GM19452 (cell line): ENCODE data around the gene WIPF2.

ENCODE experiments used
- ATAC-seq: cut with Tn5 transposase; IDR thresholded peaks from one replicate; pipeline ENCODE4 v1.9.1; 2021; ENCODE audit not compliant: unreplicated experiment

The WIPF2 gene, protein sequence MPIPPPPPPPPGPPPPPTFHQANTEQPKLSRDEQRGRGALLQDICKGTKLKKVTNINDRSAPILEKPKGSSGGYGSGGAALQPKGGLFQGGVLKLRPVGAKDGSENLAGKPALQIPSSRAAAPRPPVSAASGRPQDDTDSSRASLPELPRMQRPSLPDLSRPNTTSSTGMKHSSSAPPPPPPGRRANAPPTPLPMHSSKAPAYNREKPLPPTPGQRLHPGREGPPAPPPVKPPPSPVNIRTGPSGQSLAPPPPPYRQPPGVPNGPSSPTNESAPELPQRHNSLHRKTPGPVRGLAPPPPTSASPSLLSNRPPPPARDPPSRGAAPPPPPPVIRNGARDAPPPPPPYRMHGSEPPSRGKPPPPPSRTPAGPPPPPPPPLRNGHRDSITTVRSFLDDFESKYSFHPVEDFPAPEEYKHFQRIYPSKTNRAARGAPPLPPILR

DNA sequence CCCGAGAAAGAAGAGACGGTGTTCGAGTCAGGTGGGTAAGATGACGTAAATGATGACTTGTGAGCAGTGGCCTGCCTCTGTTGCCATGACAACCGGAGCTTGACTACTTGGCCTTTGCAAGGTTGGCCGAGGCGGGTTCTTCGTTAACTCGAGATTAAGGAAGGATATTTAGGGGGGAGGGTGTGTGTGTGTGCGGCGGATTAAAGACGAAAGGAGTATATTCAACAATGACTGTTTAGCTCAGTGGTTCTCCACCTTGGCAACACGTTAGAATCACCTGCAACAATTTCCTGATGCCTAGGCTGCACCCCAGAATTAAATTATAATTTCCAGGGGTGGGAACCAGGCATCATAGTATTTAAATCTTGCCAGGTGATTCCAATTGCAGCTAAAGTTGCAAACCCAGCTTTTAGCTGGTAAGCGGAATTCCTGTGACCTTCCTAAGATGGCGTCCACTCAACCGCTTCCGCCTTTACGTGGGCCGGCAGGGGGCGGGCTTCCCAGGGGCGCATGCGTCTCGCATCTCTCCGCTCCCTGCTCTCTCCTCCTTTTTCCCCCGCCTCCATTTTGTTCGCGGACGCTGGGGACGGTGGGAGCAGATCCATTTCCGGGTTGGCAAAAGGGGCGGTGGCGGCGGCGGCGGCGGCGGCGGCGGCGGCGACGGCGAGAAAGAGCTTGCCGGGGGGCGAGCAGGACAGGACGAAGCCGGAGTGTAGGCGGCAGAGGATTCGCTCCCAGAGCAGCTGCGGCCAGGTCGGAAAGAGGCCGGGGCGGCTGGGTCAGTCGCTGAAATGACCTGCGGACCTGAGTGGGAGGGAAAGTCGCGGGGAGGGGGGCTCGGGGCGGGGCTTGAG lies at the start of gene WIPF2:
Gene WIPF2, plus strand, starts transcription at position 565 of the 854 bp plus-strand sequence. CDS start 37,156 bp downstream, outside the sequence.
- ATAC-seq, result peak; percentile 88

DNA sequence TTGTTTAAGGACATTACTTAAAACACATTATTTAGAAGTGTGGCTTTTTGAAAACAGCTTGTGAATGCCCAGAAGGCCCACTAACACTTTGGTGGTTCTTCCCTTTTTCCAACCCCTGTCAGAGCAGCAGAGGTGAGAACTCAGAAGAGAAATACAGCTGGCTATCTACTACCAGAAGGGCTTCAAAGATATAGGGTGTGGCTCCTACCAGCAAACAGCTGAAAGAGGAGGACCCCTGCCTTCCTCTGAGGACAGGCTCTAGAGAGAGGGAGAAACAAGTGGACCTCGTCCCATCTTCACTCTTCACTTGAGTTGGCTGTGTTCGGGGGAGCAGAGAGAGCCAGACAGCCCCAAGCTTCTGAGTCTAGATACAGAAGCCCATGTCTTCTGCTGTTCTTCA lies 48.8 kb upstream of the WIPF2 start:
- ATAC-seq, result no peak

DNA sequence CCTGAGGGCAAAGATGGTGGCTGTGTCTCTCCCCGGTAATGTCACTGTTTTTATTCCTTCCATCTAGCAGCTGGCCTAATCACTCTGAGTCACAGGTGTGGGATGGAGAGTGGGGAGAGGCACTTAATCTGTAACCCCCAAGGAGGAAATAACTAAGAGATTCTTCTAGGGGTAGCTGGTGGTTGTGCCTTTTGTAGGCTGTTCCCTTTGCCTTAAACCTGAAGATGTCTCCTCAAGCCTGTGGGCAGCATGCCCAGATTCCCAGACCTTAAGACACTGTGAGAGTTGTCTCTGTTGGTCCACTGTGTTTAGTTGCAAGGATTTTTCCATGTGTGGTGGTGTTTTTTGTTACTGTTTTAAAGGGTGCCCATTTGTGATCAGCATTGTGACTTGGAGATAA lies 47.4 kb upstream of the WIPF2 start:
- no peak for ATAC-seq

DNA sequence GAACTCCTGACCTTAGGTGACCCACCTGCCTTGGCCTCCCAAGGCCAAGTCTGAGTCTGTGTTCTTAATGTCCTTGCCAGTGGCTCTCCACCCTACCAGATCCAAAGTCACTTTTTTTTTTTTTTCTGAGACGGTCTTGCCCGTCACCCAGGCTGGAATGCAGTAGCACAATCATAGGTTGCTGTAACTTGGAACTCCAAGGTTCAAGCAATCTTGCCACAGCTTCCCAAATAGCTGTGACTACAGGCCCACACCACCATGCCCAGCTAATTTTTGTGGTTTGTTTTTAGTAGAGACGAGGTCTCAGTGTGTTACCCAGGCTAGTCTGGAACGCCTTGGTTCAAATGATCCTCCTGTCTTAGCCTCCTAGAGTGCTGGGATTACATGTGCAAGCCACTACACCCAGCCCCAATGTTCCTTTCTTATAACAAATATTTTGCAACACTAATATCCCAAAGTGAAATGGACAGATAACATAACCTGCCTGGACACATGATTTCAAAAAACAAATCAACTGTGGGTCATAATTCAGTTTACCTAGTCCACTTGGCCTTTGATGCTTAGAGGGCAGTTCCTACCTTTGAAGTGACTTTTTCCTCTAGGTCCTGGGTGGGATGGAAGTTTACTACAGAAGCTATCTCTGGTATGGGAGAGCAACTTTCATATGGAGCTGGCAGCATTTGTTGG lies 45.9 kb upstream of the WIPF2 start:
- no peak for ATAC-seq

DNA sequence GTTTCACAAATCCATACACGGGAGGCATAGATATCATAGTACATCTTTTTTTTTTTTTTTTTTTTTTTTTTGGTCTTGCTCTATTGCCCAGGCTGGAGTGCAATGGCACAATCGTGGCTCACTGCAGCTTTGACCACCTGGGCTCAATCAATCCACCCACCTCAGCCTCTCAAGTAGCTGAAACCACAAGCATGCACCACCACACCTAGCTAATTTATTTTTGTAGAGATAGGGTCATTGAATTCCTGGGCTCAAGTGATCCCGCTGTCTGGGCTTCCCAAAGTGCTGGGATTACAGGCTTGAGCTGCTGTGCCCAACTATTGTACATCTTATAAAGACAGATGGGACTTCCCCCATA lies 45.3 kb upstream of the WIPF2 start:
- ATAC-seq, result no peak

DNA sequence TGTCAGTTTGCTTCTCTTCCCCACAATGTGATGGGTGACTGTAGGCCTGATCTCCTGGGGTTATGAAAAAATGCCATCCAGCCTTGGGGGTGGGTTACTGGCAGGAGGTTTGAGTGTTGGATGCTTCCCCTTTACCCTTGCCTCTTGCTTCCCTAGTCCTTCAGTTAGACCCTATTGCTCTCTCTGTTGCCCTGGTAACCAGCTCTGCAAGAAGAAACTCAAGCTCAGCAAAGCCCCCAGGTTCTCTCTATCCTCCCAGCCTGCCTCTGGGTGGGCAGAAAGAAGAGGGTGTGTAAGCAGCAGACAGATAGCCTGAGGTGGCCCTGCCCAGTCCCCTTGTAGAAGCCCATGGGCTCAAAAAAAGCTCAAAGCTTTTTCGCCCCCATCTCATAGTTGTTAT lies 44.6 kb upstream of the WIPF2 start:
- ATAC-seq, result no peak

DNA sequence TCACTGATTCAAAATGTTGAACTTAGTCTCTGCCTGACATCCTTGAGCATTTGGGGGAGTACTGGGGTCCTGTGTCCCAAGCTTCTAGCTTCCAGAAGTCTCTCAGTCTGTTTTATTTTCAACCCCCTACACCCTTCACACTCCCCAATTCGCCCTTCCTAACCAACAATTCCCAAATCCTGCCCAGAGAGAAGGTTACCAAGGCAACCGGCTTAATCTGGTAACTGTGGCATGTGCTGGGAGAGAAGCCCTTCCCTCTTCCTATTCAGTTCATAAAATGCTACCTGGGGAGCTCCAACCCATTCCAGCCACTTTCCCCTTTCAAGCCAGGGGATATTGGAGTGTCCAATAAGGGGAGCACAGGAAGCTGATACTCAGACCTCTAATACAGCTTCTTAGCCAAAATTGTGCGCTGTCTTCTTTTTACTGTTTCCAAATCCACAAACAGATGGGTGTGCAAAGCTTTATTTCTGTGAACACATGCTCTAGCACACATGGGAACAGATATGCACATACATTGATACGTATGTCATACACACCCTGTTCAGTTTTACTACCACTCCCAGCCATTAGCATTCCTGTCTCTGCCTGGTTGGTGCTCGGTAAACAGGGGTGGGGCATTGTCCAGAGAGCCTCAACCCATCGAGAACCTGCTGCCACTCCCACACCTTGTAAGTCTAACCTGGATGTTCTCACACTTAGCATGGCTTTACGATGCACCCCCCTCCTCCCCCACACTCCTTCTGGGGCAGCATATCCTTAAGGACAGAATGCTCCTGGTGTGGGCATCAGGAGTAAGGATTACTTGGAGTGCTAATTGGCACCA lies 43.0 kb upstream of the WIPF2 start:
- no peak for ATAC-seq

DNA sequence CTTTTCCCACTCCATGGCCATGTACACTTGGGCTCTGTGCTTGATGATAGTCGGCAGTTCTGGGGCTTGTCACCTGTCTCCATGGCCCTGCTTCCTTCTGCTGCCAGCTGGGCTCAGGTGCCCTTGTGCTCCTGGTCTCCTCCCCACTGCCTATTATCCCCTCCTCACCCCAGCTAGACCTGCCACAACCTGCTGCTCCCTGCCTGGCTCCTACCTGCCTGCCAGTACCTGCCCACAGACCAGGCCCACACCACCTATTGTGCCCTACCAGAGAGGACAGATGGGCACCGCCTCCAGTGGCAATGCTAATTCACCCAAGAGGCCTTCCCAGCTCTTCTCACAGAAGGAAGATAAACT lies 42.4 kb upstream of the WIPF2 start:
- ATAC-seq, result no peak

DNA sequence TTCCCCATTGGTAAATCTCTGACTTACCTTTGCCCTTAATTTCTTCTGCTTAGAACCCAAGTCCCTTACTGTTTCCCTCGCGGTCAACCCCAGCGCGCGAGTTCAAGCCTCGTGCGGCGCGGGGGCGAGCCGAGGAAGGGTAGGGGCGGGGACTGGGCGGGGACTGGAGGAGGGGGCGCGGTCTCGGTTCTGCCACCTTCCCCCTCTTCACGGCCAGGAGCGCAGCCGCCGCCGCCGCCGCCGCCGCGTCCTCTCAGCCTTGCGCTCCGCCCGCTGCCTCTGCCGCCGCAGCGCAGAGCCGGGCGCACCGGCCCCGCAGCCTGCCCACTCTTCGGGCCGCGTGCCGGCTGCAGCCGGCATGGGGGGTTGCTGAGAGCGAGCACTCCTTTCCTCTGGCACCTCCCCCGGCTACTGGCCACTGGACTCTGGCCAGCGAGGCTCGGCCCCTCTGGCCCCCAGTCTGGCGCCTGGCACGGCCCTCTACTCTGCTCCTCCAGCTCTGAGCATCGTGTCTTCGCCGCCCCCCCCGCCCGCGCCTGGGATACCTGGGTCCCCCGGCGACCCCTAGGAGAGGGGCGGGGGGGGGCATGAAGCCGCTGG lies 41.7 kb upstream of the WIPF2 start, which contains the start of gene RAPGEFL1:
Gene RAPGEFL1, plus strand, starts transcription at position 196 of the 600 bp plus-strand sequence. Its CDS starts 392 bp downstream, at position 588.
- ATAC-seq, result peak; percentile 60

DNA sequence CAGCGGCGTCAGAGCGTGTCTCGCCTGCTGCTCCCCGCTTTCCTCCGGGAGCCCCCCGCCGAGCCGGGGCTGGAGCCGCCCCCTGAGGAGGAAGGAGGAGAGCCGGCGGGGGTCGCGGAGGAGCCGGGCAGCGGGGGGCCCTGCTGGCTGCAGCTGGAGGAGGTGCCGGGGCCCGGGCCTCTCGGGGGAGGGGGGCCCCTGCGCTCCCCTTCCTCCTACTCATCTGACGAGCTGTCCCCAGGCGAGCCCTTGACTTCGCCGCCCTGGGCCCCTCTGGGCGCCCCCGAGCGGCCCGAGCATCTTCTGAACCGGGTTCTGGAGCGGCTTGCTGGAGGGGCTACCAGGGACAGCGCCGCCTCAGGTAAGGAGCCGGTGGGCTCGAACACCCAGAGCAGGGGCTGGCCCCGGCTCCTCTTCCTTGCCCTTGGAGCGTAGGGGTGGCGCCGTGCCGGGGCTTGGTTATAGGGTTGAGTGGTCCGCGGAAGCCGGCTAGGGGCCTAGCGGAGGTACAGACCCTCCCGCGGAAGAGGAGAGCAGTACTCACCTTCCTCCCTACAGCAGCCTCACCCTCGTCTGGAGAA lies 41.0 kb upstream of the WIPF2 start:
- ATAC-seq, result no peak

DNA sequence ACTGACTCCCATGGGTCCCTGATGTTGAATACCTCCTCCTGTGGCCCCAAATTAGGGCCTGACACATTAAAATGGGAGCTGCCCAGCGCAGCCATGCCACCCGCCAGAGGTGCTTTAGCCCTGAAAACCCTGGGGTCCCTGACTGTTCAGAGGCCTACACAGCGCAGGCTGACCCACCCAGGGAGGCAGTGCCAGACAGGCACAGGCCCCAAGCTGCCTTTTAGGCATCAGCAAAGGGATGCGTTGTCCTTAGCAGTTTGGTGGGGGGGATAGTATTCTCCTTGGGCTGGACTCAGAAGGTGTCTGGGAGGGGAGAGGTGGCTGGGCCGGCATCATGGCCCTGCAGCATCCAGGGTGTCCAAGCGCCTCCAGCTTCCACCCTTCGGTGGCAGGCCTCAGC lies 40.4 kb upstream of the WIPF2 start:
- ATAC-seq, result no peak

DNA sequence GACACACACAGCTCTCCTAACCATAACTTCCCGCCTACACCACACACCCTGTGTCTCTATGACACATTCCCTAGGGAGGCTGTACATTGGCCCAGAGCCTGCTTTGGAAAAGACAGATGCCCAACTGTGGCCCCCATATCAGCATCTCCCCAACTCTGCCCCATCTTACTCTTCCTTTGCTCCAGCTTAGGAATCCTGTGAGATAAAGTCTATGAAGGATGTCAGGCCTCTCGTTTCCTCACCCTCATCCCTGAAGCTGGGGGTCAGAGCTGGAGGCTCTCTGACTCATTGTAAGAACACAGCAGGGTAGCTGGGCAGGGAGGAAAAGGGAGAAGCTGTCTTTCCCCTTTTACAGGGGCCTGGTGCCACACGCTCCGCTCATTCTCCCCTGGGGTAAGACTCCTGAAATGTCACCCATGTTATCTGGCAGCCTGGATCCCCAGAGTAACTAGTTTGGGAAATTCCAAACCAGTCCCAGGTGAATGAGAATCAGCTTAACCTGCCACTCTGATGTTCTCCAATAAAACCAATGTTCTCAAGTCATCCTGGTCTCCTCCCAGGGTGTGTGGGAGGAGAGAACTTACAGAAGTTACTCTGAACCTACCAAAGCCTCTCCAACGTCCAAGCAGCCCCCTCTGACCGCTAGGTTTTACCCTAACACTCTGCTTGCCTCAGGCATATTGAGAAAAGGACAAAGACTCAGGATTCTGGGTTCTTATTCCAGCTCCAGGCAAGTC lies 39.0 kb upstream of the WIPF2 start:
- no peak for ATAC-seq

DNA sequence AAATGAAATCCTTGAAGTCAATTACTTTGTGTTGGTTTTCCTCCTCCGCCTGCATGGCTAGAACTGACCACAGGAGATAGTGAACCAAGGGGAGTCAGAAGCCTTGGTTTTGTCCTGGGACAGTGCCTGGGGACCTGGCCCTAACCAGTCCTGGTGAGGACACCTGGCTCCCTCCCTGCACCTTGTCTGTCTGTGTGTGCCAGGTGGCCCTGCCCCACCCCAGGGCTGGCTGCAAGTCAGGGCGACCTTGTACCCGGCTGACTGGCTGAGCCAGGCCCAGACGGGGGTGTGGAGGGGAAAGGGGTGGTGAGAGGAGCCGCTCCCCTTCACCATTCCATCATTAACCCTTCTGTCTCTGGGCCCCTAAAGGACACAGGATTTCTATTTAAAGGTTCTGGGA lies 38.4 kb upstream of the WIPF2 start:
- no peak for ATAC-seq

DNA sequence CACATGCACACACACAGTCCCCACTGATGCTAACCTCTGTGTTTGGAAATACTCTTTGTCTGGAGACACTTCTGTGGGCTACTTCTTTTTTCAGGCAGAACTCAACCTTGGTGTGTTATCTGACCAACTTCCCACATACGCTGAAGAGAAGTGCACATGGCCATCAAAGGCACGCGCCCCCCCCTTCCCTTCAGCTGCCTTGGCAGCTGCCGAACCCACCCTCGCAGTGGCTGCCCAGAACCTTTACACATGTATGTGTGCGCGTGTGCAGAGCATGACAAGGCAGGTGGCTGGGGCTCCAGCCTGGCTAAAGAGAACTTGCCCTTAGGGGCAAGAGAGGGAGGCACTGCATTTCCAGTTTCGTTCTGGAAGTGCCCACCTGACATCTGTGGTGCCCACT lies 37.9 kb upstream of the WIPF2 start:
- ATAC-seq, result no peak

DNA sequence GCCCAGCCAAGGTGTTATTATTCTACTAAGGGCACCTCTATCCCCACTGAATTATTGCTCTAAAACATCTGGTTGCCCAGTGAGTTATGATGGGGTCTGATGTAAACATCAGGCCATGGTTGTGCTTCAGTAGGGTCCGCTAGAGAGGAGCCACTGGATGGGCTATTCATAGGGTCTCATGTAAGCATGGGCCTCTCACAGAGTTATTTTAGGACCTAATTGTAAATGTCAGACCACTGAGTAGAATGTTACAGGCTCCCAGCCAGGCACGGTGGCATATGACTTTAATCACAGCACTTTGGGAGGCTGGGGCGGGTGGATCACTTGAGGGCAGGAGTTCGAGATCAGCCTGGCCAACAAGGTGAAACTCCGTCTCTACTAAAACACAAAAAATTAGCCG lies 36.5 kb upstream of the WIPF2 start:
- no peak for ATAC-seq

DNA sequence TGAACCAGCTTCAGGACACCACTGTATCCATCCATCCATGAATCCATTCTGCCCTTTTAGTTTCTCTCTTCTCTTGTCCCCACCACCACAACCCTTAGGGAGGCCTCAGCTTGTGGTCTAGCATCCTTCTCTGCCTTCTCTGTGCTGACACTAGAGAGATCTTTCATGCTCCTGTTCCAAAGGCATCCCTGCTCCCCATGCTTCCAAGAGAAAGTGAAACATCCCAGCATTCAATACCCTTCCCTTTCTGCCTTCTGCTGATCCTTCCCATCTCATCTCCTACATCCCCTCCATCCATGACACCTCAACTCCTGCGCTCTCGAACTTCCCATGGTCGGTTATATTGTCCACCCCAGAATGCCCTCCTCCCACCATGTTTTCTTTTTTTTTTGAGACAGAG lies 31.9 kb upstream of the WIPF2 start:
- no peak for ATAC-seq

DNA sequence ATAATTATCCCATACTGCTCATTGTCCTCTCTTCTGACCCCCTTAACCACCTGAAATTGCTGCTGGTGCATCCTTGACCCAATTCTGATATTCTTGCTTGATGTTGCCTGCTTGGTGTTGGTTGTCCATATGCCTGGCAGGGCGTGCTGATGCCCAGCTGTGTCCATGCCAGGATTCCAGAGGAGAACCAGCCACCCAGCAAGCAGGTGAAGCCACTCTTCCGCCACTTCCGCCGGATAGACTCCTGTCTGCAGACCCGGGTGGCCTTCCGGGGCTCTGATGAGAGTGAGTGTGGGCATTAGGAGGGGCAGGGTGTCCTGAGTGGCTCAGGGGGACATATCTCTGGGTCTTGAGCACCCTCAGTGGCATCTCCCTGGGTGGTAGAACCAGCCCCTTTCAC lies 30.4 kb upstream of the WIPF2 start:
- ATAC-seq, result no peak

DNA sequence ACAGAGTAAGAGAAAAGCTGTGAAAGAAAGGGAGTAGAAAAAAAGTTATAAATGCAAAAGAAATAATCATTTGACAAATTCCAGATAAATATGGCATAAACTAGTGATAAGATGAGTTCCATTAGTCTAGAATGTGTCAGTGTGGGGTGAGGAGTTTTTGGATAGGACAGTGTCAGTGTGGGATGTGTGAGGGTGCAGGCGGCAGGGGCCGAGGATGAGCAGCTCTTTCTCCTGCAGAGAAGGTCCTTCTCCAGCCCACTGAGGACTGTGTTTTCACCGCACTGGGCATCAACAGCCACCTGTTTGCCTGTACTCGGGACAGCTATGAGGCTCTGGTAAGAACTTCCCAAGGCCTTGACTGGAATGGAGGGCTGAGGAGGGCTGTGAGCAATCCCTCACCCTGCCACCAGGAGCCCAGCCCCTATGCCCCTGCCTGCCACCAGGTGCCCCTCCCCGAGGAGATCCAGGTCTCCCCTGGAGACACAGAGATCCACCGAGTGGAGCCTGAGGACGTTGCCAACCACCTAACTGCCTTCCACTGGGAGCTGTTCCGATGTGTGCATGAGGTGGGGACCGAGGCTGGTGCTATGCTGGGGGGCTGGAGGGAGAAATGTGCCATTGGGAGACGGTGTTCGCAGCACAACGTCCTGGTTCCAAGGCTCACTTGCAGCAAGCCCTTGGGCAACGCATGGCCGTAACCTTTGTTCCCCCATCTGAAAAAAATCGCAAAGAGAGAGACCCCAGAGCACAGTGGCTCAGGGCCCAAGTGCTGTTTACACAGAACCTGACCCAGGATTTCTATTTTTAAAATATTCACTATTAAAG lies 28.7 kb upstream of the WIPF2 start:
- ATAC-seq, result no peak
